TTC549 (cell line): ENCODE measurements around the gene TSEN54.
"Not testable (repeated sequence)": the region's sequence is repeated elsewhere in the genome, so short reads cannot be mapped to it uniquely, and the experiment has no call there.

ENCODE experiments used
- FAIRE-seq: peaks from 2 replicates; lab custom pipeline; 2012; peaks lifted over from hg19 to GRCh38; lab: Jason Lieb, UNC

Gene TSEN54

DNA sequence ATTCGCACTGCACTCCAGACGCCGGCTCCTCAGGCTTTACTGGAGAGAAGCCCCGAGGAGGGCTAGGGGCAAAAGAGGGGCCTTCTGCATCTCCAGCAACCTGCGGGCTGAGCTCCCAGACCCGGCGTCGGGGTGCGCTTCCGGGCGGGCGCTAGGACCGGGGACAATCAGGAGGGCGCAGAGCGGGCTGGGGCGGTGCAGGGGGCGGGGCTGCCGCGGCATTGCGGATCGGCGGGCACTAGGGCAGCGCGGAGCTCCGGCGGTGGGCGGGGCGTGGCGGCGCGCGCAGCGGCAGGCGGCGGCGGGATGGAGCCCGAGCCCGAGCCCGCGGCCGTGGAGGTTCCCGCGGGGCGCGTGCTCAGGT lies at the start of gene TSEN54:
Gene TSEN54 (plus strand): TSS at position 274 of the 364 bp plus-strand sequence. CDS start 33 bp downstream, at position 307.
- FAIRE-seq, result no peak

DNA sequence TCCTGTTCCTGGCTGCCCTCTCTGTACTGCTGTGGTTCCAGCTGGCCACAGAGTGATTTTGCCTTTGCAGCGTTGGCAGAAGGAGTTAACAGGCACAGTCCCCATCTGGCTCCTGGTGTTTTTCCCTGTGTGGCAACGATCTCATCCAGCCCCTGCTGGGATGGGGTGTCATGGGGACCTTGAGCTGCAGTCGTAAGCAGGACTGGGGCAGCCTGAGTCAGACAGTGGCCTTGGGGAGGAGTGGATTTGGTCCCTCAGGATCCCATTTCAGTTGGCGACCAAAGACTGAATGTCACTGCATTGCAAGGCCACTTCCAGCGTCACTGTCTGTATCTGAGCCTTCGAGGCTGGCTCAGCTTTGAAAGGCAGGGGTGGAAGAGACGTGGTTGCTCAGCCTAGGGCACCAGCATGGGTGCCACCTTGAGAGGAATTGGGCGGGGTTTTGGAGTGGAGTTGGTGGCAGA lies 48.0 kb upstream of the TSEN54 start:
- FAIRE-seq, result no peak

DNA sequence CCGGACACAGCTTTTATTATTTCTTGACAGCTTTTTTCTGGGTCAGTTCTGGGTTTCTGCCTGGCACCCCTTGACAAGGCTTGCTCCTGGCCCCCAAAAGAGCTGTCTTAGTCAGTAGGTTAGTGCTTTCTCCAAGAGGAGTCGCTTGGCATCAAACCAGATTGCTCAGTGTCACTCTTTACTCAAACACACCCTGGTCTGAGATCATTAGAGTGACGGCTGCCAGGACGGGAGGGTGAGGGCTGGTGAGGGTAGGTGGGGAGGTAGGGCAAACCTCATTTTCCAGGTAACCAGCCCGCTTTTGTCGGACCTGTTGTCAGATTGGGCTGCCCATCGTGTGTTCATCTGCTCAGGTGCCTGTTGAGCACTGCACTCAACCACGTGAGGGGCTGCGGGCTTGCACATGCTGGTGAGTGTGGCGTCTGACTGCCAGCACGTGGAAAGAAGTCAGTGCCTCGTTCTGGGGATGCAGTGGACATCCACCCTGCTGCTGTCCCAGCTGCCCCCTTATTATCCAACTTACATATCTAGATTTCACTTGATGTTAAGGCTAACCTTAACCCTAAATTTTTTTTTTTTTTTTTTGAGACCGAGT lies 47.5 kb upstream of the TSEN54 start:
- no peak for FAIRE-seq

DNA sequence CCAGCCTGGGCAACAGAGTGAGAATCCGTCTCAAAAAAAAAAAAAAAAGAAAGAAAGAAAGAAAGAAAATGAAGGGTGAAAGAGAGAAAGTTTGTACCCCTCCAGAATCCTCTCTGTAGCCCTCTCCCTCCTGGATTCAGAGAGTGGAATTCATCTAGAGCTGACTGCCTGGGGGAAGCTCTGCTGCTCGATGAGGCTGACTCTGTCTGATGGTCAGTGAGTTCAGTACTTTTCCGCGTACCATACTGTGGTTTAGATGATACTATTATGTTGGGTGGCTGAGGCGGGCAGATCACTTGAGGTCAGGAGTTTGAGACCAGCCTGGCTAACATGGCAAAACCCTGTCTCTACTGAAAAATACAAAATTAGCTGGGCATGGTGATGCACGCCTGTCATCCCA lies 45.1 kb upstream of the TSEN54 start:
- FAIRE-seq, result no peak

DNA sequence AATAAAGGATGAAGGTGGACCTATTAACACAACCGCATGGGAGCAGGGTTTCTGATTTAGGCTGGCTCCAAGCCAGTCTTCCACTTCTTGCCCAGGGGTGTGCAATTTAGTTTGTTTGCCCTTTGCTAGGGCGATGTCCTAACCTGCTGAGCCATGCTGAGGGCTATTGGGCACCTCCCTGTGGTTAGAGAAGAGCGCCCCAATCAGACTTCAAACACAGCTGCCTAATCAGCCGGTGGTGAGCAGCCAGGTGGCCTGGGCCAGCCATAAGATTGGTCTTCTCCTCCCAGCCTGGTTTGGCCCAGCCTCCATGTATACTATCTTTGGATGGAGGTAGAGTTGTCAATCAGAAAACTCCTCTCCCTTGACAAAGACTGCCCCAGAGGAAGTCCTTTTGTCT lies 44.2 kb upstream of the TSEN54 start:
- FAIRE-seq, result no peak

DNA sequence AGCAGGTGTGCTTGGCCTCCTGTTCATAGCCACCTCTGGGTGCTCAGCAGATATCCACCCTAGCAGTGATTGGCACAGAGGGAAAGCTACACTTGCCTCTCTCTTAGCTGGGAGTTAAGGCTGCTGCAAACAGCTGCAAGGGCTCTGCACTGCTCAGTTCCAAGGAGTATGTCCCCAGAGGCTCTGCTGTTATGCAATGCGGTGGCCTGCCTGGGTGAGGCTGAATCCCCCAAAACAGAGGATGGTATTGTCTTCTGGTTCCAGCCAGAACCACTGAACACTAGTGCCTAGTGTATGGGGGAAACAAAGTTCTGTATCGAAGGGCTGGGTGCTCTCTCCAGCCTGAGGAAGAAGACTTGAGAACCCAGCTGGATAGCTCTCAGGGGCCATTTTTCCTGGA lies 43.1 kb upstream of the TSEN54 start:
- no peak for FAIRE-seq

DNA sequence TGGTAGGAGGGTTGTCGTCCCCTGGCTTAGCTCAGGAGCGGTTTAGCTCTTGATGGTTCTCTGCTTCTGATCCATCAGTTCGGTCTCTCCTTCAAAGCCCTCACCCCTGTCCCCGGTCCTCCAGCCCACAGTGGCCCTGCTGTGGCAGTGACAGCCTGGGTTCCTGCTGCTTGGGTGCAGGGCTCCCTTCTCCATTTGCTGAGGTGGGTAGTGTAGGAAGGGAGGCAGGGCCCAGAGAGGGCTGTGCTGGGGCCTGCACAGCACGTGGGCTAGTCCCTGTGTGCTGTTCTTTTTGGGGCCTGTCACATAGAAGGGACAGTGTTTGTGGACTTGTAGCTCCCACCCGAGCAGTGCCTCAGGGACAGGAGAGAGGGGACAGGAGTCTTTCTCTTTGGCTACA lies 41.6 kb upstream of the TSEN54 start:
- FAIRE-seq, result no peak

DNA sequence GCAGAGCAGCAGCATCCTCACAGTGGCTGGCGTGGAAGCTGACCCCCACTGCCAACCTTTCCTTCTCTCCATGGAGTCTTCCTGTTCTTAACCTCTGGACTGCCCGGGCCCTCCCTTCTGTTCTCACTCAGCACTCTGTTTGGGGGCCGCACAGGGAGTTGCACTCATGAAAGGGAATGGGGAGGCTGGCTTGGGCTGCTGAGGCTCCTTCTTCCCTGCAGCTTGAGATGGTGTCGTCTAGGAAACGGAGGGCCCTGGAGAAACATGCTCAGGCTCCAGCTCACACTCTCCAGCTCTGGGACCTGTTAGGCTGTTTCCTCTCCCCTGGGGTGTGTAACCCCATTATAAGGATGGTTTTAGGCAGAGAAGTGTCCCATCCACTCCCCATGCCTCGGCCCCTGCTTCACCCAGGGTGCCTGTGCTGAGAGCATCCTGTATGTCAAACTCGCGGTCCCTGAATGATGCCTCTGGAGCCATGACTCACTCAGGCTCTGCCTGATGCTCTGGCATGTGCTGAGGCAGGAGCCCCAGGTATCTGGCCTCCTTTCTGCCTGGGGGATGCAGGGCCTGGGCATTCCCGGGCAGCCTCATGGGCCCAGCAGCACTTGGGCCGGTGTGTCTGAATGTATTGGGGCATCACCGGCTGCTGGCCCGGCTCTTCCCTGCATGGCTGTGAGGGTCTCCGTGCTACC lies 41.0 kb upstream of the TSEN54 start:
- FAIRE-seq, result no peak

DNA sequence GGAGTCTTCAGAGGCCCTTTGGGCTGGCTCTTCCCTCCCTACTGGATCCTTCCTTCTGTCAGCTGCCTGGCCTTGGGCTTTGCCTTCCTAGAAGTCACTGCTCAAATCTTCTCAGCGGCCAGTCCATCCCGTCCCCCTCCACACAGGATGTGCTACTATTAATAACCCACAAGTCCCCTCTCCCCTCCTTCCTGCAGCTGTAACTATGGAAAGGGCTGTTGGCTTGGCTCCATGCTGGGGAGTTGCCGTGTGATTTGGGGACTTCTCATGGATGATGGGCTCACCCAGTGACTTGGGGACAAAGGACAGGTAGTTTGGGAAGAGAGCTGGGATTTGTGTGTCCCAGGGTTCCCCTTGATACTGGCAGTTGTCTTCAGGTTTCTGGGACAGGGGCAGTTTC lies 40.5 kb upstream of the TSEN54 start:
- no peak for FAIRE-seq

DNA sequence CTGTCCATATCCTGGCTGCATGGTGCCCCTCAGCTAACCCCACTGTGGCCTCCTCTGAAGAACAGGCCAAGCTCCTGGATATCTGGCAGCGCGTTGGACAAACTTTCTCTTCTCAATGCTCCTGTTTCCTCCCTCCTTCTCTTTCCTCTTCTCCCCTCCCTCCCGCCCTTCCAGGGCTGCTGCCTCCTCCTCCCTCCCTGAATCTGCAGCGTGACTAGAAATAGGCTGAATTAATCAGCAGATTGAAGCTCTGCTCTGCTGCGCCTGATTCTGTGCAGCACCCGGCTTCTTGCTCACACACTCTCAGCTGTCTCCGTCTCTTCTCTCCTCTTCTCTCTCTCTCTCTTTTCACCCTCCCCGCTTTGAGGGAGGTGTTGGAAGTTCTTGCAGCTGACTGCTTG lies 40.1 kb upstream of the TSEN54 start:
- FAIRE-seq, result no peak

DNA sequence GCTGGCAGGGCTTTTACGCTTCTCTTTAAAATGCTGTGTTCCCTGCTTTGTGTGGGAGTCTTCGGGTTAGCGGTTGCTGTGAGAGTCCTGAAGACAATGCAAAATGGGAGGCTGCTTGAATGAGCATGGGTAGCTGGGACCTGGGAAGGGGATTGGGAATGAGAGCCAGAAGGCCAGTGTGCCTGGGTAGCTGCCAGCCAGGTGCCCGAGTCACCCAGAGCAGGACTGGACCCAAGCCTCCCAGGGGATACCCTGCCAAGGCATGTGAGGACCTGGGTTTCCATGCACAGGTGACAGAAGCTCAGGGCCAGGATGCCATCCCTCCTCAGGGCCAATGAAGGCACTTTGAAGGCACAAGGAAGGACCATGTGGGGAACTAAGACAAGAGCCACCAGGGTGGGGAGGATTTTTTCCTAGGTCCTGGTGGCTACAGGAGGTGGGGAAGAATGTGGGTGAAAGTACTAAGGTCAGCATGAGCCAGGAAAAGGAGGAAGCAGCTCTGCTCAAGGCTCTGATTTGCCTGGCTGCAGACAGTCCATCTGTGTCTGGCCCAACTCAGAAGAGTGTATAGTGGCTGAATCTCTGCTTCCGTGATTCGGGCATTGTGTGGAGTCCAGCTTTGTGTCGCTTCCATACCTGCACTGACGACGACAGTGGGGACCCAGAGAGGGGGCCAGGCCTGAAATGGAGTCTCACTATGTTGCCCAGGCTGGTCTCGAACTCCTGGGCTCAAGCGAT lies 39.4 kb upstream of the TSEN54 start:
- FAIRE-seq, result no peak

DNA sequence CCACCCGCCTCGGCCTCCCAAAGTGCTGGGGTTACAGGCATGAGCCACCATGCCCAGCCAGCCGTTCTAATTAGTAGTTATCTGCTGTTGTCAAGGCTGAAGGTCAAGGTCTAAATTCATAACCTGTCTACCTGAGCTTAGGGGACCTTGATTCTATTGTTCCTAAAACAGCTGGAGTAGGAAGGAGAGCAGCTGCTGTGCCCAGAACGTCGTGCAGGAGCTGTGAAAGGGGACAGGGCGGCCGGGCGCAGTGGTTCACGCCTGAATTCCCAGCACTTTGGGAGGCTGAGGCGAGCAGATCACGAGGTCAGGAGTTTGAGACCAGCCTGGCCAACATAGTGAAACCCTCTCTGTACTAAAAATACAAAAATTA lies 38.9 kb upstream of the TSEN54 start:
- FAIRE-seq, result not testable (repeated sequence)

DNA sequence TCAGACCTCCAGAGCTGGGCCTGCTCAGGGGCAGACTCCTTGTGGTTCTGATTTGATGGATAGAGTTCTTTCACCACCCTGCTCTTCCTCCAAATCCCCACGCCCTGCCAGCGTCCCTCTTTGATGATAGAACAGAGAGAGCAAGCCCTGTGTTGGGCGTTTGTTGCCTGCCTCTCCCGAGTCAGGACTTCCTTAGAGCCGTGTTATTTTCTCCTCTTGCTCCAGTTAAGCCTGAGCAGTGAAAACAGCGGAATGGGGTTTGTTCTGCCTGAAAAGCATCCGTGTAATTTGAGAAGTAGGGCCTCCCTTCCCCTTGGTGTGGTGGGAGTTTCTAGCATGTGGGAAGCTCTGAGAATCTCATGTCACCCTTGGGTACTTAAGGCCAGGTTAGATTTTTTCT lies 37.8 kb upstream of the TSEN54 start:
- FAIRE-seq, result no peak

DNA sequence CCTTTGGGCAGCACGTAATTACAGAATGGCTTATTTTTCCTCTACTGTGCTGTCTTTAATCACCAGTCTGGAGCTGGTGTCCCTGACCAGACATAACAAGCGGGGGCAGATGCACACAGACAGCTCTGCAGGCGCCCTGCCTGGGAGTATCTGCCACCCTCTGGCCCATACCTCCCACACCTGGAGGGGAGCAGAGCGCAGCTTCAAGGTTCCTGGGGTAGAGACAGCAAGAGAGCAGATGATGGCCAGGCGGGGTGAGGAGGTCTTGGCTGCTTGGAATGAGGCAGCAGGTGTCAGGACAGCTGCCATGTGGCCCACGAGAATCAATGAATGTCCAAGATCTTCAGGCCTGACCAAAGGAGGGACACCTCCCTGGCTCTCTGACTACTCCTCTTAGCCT lies 36.0 kb upstream of the TSEN54 start:
- FAIRE-seq, result no peak

DNA sequence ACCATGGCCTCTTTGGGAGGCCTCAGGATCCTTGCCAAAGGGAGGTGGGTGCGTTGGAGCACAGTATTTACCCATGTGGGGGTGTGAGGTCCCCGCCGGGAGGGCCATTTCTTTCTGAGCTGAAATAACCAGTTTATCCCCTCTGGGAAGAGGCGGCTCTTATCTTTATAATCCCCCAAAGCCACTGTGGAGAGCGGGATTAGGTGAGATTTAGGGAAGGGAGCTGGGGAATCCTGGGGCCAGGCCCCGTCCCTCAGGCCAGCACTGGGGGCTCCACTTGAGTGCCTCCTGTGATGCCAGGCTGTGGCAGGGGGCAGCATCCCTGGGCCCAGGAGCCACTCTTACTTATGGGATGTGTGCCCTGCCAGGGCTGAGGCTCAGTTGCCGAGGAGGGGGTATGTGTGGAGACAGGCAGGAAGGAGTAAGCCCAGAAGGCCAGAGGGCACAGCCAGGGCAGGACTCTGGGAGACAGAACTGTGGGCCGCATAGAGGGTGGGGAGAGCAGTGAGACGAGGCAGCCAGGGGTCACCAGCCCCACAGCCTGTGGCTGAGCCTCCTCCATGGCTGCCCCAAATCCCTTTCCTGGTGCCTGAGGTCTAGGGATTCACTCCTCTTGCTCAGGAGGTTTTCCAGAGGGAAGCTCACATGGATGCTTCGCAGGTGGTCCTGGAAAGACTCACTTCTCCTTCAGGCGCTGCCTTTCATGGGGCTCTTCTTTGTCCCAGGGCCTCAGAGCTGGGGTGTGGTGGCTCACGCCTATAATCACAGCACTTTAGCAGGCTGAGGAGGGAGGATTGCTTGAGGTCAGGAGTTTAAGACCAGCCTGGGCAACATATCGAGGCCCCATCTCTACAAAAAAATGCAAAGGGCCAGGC lies 34.9 kb upstream of the TSEN54 start:
- no peak for FAIRE-seq

DNA sequence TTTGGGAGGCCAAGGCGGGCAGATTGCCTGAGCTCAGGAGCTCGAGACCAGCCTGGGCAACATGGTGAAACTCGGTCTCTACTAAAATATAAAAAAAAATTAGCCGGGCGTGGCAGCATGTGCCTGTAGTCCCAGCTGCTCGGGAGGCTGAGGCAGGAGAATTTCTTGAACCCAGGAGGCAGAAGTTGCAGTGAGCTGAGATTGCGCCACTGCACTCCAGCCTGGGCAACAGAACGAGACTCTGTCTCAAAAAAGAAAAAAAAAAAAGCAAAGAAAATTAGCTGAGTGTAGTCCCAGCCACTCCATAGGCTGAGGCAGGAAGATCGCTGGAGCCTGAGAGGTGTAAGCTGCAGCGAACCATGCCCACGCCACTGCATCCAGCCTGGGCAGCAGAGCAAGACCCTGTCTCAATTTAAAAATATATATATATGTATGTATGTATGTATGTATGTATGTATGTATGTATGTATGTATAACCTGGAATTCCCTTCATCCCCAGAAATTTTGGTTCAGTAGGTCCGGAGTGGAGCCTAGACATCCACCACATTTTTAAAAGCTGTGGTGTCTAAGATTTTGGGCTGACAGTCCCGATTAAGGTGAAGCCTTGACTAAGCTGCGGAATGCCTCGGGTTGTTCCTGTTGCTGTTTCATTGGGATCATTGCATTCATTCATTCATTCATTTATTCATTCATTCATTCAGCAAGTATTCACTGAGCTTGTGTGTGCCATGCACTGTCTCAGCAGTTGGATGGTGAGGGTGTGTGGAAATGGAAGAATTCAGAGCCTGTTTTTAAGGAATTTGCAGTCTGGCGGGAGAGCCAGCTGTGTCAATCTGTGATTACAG lies 34.0 kb upstream of the TSEN54 start:
- FAIRE-seq, result no peak

DNA sequence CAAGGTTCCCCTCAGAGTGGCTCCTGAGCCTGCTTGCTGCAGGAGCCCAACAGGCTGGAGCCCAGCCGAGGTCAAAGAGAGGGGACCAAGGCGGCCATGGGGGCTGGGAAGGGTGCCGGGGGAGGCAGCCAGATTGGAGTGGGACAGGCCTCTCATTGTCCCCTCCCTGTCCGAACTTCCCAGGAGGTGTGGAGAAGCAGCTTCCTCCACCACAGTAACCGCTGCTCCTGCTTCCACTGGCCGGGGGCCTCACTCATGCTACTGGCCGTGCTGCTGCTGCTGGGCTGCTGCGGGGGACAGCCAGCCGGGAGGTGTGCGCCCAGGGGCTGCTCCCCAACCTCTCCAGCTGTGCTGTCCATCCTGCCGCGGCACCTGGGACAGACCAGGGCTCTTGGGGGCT lies 30.6 kb upstream of the TSEN54 start:
- no peak for FAIRE-seq

DNA sequence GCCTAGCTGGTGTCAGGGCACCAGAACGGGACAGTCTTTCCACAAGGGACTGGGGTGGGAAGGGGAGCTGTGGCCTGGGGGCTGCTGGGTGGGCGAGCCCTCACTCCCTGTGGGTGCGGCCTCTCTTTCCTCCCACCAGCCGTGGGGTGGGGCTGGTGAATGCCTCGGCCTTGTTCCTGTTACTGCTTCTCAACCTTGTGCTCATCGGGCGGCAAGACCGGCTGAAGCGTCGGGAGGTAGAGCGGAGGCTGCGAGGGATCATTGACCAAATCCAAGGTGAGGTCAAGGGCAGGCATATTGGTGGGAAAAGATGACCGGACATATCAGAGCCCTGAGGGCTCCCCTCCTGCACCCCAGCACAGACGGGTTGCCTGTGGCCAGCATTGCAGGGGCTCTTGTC lies 30.2 kb upstream of the TSEN54 start:
- no peak for FAIRE-seq

DNA sequence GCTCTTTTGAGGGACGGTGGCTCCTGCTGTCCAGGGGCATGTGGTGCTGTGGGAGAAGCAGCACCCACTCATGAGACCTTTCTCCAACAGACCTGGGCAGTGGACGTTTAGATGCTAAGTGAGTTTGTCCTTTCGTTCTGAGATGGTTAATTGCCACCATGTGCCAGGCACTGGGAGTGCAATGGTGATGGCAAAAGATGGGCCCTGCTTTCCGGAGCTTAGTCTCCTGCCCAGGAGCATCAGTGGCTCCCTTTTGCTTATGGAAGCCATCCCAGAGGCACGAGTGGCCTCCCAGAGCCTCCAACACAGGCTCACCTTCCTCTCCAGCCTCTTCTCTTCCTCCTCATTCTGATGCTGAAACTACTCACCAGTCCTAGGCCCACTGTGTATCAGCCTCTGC lies 29.4 kb upstream of the TSEN54 start:
- FAIRE-seq, result no peak

DNA sequence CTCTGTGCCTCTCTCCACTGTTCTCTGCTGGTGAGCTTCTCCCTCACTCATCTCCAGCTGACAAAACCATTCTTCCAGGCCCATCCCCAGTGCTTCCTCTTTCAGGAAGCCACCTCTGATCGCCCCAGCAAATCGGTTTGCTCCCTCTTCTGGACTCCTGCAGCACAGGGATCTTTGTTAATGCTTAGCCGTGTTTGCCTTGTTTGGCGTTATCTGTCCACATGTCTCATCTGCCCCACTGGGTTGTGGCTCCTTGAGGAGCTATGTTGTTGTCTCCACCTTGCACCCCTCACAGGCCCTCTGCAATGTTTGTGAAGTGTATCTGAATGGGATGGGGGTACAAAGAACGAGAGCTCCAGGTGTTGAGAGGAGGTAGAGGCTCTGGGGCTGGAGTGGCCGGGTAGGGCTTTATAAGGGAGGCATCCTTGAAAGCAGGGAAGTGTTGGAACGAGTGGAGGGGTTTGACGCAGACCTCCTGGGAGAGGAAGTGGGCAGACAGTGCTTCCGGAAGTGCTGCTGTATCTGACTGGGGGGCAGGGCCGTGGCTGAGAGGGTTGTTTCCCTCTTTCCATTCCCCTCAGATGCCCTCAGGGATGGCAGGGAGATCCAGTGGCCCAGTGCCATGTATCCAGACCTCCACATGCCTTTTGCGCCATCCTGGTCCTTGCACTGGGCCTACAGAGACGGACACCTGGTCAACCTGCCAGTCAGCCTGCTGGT lies 28.8 kb upstream of the TSEN54 start:
- no peak for FAIRE-seq
